Tibial artery (tissue), 4 donors: ENCODE measurements around the gene HAND2.

ENCODE experiments used
- DNase-seq, 2 donors: peaks; one replicate each; pipeline ENCODE4 v3.0.0-alpha.2; 2019
- H3K27ac ChIP-seq, 2 donors: fragments of 200-600 bp; sonication (generic) in 1 of 2; 1 replicate in 1 of 2; 2 replicates in 1 of 2; pipeline ENCODE4 v1.5.1; 2018 to 2019; ENCODE audit warnings: mild to moderate bottlenecking in 1 of 2
- H3K27me3 ChIP-seq, 2 donors: fragments of 200-600 bp; sonication (generic) in 1 of 2; one replicate each; pipeline versions ENCODE4 v1.5.1 to v1.6.0; 2016 to 2019
- H3K36me3 ChIP-seq, 3 donors: fragments of 200-600 bp; sonication (generic) in 2 of 3; one replicate each; pipeline ENCODE4 v1.5.1; 2016 to 2019; ENCODE audit warnings: mild to moderate bottlenecking in 2 of 3
- H3K4me1 ChIP-seq, 4 donors: fragments of 200-600 bp; sonication (generic) in 2 of 4; 1 replicate in 3 of 4; 2 replicates in 1 of 4; pipeline ENCODE4 v1.5.1; 2016 to 2019
- H3K4me3 ChIP-seq, 2 donors: fragments of 200-600 bp; sonication (generic) in 1 of 2; 1 replicate in 1 of 2; 2 replicates in 1 of 2; pipeline ENCODE4 v1.5.1; 2018 to 2019; ENCODE audit warnings: mild to moderate bottlenecking in 2 of 2
- H3K9me3 ChIP-seq, 3 donors: fragments of 200-600 bp; sonication (generic) in 1 of 3; one replicate each; pipeline ENCODE4 v1.5.1; 2016 to 2019
- intact Hi-C: fragments of 100-400 bp; cut with DNase I; formaldehyde crosslinking; loops from one replicate; pipeline ENCODE4 v1.15.0; 2023; ENCODE audit warnings: low total_unique reads
- TF ChIP-seq, protein P1 (sequence below), 2 experiments: fragments of 200-600 bp in 1 of 2; fragments of 450-650 bp in 1 of 2; IDR thresholded peaks; one replicate each; pipeline ENCODE4 v1.5.1; 2017 to 2019; ENCODE audit warnings: antibody characterized with exemption in 2 of 2, mild to moderate bottlenecking in 1 of 2, moderate library complexity in 1 of 2

Gene HAND2

GRCh38 chr4:173573286-173573685 is 43.3 kb upstream of the HAND2 start:
- intact Hi-C loops = no loop called here
- Histone ChIP-seq H3K27ac (no peak overlapping the region), H3K27me3 (no peaks in the 10 kb centered on the region), H3K9me3 (no peaks in the 10 kb centered on the region), H3K4me1 (no peaks in the 10 kb centered on the region), H3K36me3 (no peaks in the 10 kb centered on the region), H3K4me3 (no peak overlapping the region)
- no peak for DNase-seq
- TF ChIP-seq, protein P1, sequence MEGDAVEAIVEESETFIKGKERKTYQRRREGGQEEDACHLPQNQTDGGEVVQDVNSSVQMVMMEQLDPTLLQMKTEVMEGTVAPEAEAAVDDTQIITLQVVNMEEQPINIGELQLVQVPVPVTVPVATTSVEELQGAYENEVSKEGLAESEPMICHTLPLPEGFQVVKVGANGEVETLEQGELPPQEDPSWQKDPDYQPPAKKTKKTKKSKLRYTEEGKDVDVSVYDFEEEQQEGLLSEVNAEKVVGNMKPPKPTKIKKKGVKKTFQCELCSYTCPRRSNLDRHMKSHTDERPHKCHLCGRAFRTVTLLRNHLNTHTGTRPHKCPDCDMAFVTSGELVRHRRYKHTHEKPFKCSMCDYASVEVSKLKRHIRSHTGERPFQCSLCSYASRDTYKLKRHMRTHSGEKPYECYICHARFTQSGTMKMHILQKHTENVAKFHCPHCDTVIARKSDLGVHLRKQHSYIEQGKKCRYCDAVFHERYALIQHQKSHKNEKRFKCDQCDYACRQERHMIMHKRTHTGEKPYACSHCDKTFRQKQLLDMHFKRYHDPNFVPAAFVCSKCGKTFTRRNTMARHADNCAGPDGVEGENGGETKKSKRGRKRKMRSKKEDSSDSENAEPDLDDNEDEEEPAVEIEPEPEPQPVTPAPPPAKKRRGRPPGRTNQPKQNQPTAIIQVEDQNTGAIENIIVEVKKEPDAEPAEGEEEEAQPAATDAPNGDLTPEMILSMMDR (IDR thresholded peaks at IDR 0.05) = no peak

GRCh38 chr4:173572493-173573129 is 42.6 kb upstream of the HAND2 start:
- H3K9me3 ChIP-seq = no peaks in the 10 kb centered on the region
- intact Hi-C loops = no loop called here
- TF ChIP-seq, protein P1 (IDR thresholded peaks at IDR 0.05) = no peak
- no peaks in the 10 kb centered on the region for H3K4me1 ChIP-seq
- H3K36me3 ChIP-seq = no peaks in the 10 kb centered on the region
- H3K27ac ChIP-seq = no peak overlapping the region
- H3K4me3 ChIP-seq = no peak overlapping the region
- DNase-seq = no peak
- no peaks in the 10 kb centered on the region for H3K27me3 ChIP-seq

GRCh38 chr4:173571620-173572019 is 41.6 kb upstream of the HAND2 start:
- H3K9me3 ChIP-seq = no peaks in the 10 kb centered on the region
- no peaks in the 10 kb centered on the region for H3K4me1 ChIP-seq
- intact Hi-C loops = no loop called here
- DNase-seq = no peak
- no peak overlapping the region for H3K4me3 ChIP-seq
- no peak overlapping the region for H3K27ac ChIP-seq
- H3K36me3 ChIP-seq = no peaks in the 10 kb centered on the region
- TF ChIP-seq, protein P1 (IDR thresholded peaks at IDR 0.05) = no peak
- no peaks in the 10 kb centered on the region for H3K27me3 ChIP-seq

- no peaks in the 10 kb centered on the region for H3K27me3 ChIP-seq
Observed at GRCh38 chr4:173565281-173565680, 35.3 kb upstream of the HAND2 start.

DNA sequence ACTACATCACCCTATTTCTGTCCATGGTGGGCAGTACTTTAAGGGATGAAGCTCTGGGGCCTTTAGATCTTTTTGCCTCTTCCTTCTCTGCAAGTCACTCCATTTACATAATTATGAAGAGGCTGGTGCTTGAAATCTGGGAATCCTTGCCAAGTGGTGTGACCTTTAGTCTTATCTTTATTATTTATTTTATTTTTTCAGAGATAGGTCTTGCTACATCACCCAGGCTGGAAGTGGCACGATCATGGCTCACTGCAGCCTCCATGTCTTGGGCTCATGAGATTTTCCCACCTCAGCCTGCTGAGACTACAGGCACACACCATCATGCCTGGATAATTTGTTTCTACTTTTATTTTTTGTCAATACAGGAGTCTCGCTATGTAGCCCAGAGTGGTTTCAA is 34.4 kb upstream of the HAND2 start:
- no peak overlapping the region for H3K27ac ChIP-seq
- H3K4me3 ChIP-seq = no peak overlapping the region
- no peak for DNase-seq
- no peaks in the 10 kb centered on the region for H3K27me3 ChIP-seq
- no peaks in the 10 kb centered on the region for H3K9me3 ChIP-seq
- H3K4me1 ChIP-seq = peaks cover 0 to 17% (median 1%) of the 10 kb centered on the region in 4 donors
- H3K36me3 ChIP-seq = no peaks in the 10 kb centered on the region
- TF ChIP-seq, protein P1 (IDR thresholded peaks at IDR 0.05) = no peak
- intact Hi-C loops = no loop called here

More at GRCh38 chr4:173565281-173565680, 35.3 kb upstream of the HAND2 start:
- no peaks in the 10 kb centered on the region for H3K9me3 ChIP-seq
- peak overlapping the region in 1 of 2 donors; percentile 26 for H3K27ac ChIP-seq
- no peak for DNase-seq
- H3K4me1 ChIP-seq = peaks cover 0 to 17% (median 1%) of the 10 kb centered on the region in 4 donors
- intact Hi-C loops = no loop called here
- TF ChIP-seq, protein P1 (IDR thresholded peaks at IDR 0.05) = no peak
- H3K36me3 ChIP-seq = no peaks in the 10 kb centered on the region
- no peak overlapping the region for H3K4me3 ChIP-seq
